IMR-90 (cell line): ENCODE results near the gene IL1RAPL1.

ENCODE experiments used
- BHLHE40 ChIP-seq: fragments of 150-350 bp; IDR thresholded peaks from 2 replicates; pipeline ENCODE4 v1.6.1; 2016; ENCODE audit warnings: mild to moderate bottlenecking, low read depth, low read length
- CTCF ChIP-seq: conservative IDR thresholded peaks from 2 replicates; pipeline ENCODE4 v1.5.1; 2012; ENCODE audit warnings: mild to moderate bottlenecking, low read depth, low read length, improper control_type of control experiment
- FOS ChIP-seq: fragments of 150-350 bp; IDR thresholded peaks from 2 replicates; pipeline ENCODE4 v1.6.1; 2016; ENCODE audit warnings: low read depth, low read length
- MAFK ChIP-seq: IDR thresholded peaks from 2 replicates; pipeline ENCODE4 v1.6.1; 2012; ENCODE audit warnings: low read depth, low read length, improper control_type of control experiment
- MAZ ChIP-seq: IDR thresholded peaks from 2 replicates; pipeline ENCODE4 v1.6.1; 2012; ENCODE audit warnings: low read depth, mild to moderate bottlenecking, low read length, improper control_type of control experiment, moderate library complexity, borderline replicate concordance
- POLR2A ChIP-seq: IDR thresholded peaks from 2 replicates; pipeline ENCODE4 v1.6.1; 2012; ENCODE audit warnings: mild to moderate bottlenecking, low read depth, low read length
- RAD21 ChIP-seq: IDR thresholded peaks from 2 replicates; pipeline ENCODE4 v1.6.1; 2012; ENCODE audit warnings: low read length, improper control_type of control experiment
- RFX5 ChIP-seq: IDR thresholded peaks from 2 replicates; pipeline ENCODE4 v1.8.0; 2012; ENCODE audit warnings: low read depth, mild to moderate bottlenecking, low read length, moderate library complexity
- SMC3 ChIP-seq: fragments of 150-350 bp; IDR thresholded peaks from 2 replicates; pipeline ENCODE4 v1.6.1; 2016; ENCODE audit warnings: low read depth, mild to moderate bottlenecking, antibody characterized with exemption, low read length, moderate library complexity

- no peak for TF ChIP-seq POLR2A
- TF ChIP-seq CTCF: no peak
- no peak for TF ChIP-seq MAZ
- TF ChIP-seq RAD21: no peak
- no peak for TF ChIP-seq MAFK
- no peak for TF ChIP-seq SMC3
- no peak for TF ChIP-seq RFX5
- no peak for TF ChIP-seq BHLHE40
- no peak for TF ChIP-seq FOS
Observed at GRCh38 chrX:29136904-29137303, 549.7 kb downstream of the IL1RAPL1 start.
